A673 (cell line): ENCODE measurements around the gene ZMAT5.

ENCODE experiments used
- EZH2 ChIP-seq: fragments of 200-600 bp; sonication (generic); IDR thresholded peaks from 2 replicates; pipeline ENCODE4 v1.6.1; 2017; ENCODE audit warnings: borderline replicate concordance, low read depth, mild to moderate bottlenecking, mixed read lengths, antibody characterized with exemption, low read length; ENCODE audit not compliant: poor library complexity, severe bottlenecking
- TF ChIP-seq, protein P1 (sequence below): fragments of 300-800, 200-600 bp; sonication (generic); conservative IDR thresholded peaks from 2 replicates; pipeline ENCODE4 v1.5.1; 2017; ENCODE audit warnings: low read depth, mild to moderate bottlenecking, antibody characterized with exemption, low read length, moderate library complexity, mixed read lengths

- TF ChIP-seq, protein P1, sequence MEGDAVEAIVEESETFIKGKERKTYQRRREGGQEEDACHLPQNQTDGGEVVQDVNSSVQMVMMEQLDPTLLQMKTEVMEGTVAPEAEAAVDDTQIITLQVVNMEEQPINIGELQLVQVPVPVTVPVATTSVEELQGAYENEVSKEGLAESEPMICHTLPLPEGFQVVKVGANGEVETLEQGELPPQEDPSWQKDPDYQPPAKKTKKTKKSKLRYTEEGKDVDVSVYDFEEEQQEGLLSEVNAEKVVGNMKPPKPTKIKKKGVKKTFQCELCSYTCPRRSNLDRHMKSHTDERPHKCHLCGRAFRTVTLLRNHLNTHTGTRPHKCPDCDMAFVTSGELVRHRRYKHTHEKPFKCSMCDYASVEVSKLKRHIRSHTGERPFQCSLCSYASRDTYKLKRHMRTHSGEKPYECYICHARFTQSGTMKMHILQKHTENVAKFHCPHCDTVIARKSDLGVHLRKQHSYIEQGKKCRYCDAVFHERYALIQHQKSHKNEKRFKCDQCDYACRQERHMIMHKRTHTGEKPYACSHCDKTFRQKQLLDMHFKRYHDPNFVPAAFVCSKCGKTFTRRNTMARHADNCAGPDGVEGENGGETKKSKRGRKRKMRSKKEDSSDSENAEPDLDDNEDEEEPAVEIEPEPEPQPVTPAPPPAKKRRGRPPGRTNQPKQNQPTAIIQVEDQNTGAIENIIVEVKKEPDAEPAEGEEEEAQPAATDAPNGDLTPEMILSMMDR: no peak
- TF ChIP-seq EZH2: no peak
Observed at GRCh38 chr22:29717789-29718188, 49.0 kb downstream of the ZMAT5 start.
